Measurements from ENCODE around the gene FUBP3.

The FUBP3 gene, protein sequence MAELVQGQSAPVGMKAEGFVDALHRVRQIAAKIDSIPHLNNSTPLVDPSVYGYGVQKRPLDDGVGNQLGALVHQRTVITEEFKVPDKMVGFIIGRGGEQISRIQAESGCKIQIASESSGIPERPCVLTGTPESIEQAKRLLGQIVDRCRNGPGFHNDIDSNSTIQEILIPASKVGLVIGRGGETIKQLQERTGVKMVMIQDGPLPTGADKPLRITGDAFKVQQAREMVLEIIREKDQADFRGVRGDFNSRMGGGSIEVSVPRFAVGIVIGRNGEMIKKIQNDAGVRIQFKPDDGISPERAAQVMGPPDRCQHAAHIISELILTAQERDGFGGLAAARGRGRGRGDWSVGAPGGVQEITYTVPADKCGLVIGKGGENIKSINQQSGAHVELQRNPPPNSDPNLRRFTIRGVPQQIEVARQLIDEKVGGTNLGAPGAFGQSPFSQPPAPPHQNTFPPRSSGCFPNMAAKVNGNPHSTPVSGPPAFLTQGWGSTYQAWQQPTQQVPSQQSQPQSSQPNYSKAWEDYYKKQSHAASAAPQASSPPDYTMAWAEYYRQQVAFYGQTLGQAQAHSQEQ

GRCh38 chr9:130578865-130579737 is at the start of gene FUBP3:
Gene FUBP3 (plus strand): TSS chr9:130579577. CDS start chr9:130579681, 104 bp downstream.
- peak; percentile 85 to 93 (median 87) for DNase-seq (ENCODE audit: low read depth in 3 of 3)

DNA sequence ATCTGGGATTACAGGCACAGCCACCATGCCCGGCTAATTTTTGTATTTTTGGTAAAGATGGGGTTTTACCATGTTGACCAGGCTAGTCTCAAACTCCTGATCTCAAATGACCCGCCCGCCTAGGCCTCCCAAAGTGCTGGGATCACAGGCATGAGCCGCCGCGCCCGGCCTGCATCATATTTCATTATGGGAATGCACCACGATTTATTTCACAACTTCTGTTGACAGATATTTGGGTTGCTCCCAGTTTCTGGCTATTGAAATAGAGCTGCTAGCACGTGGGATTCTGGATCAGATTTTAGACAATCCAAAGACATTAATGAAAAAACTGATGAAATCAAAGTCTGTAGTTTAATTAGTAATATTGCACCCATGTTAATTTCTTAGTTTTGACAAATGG is 48.4 kb upstream of the FUBP3 start:
- no peak for DNase-seq (ENCODE audit: low read depth in 3 of 3)

- DNase-seq (ENCODE audit: low read depth in 3 of 3) = no peak
These were observed 47.7 kb upstream of the FUBP3 start for GRCh38 chr9:130531670-130532069.

- DNase-seq (ENCODE audit: low read depth in 3 of 3) = no peak
These were observed 46.8 kb upstream of the FUBP3 start for GRCh38 chr9:130532426-130533080.

DNA sequence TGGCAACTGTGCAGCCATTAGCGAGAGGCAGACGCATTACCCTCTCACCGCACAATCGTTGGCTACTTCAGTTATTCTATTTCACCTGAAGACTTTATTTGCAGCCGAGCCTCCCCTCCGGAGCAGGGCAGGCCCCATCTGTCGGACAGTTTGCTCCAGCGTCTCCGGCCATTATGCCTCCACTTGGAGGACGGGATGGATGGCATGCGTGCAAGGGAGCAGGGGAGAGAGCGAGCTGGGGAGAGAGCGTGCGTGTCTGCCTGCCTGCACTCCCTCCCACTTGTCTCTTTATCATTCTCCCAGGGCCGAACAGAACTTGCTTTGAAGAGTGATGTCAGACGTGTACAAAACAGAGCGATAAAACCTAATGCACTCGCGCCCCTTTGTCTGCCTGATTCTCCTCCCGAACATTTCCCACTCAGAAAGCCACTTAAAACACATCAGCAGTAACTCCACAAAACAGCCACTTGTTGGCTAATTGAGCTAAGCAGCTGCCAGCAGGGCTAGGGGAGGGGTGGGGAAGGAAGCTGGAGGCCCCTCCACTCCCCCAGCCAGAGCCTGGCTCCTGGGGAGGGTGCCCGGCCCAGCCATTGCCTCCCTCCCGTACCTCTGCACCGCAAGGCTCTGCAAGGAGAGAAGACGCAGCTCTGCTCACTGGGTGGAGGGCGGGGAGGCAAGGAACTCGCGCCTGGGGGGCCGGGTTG is 43.4 kb upstream of the FUBP3 start:
- no peak for DNase-seq (ENCODE audit: low read depth in 3 of 3)

DNA sequence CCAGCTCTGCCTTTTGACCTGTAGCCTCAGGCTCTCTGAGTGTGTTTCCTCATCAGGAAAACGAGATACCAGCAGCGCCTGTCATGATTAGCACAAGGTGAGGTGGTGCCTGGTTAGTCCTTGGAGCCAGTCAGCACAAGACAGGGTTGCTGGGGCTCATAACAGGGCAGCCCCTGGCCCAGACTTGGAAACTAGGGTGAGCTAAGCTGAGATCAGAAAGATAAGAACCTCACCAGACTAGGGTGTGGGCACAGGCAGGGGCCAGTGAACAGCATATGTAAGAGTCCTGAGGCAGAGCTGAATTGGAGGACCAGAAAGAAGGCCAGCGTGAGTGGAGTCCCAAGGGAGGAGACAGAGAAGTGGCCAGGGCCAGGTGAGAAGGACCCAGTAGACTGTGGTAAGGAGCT is 42.7 kb upstream of the FUBP3 start:
- DNase-seq (ENCODE audit: low read depth in 3 of 3) = no peak

- DNase-seq (ENCODE audit: low read depth in 3 of 3) = no peak
These were observed 41.9 kb upstream of the FUBP3 start for GRCh38 chr9:130537346-130538050.

GRCh38 chr9:130539420-130540223 is 39.8 kb upstream of the FUBP3 start:
- DNase-seq (ENCODE audit: low read depth in 3 of 3) = no peak

GRCh38 chr9:130541533-130541932 is 37.8 kb upstream of the FUBP3 start:
- no peak for DNase-seq (ENCODE audit: low read depth in 3 of 3)

GRCh38 chr9:130542038-130542437 is 37.3 kb upstream of the FUBP3 start:
- DNase-seq (ENCODE audit: low read depth in 3 of 3) = no peak

- no peak for DNase-seq (ENCODE audit: low read depth in 3 of 3)
These were observed 36.7 kb upstream of the FUBP3 start for GRCh38 chr9:130542457-130543228.

DNA sequence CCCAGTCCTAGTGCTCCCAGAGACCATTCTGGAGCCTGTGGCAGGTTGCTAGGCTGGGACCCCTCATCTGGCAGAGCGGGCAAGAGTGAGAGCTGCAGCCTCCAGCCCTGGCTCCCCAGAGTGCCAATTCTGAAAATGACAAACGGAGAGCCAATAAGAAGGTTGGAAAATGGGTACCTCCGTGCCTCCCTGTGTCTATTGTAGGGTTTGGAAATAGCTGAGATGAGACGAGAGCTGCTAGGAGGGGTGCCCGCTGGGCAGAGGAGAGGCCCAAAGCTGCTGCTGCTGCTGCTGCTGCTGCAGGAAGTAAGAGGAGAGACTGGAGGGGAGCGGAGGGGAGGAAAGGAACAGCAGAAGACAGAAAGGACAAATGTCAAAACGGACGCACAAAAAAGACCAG is 36.0 kb upstream of the FUBP3 start:
- no peak for DNase-seq (ENCODE audit: low read depth in 3 of 3)

DNA sequence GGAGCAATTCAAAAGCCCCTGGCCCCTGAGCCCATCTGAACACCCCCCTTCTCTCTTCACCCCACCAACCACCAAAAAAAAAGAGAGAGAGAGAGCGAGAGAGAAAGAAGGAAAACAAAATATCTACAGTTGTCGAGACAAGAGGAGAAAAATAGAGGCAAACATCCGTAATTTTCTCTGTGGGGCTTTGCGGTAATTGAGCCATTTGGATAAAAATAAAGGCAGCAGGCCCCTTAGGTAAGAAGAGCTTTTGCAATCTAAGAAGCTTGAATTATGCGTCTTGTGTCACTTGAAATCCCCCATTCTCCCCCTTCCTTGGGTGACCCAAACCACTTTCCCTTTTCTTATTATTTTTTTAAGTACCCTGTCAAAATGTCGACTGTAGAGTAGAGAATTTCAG is 35.5 kb upstream of the FUBP3 start:
- DNase-seq (ENCODE audit: low read depth in 3 of 3) = no peak

- no peak for DNase-seq (ENCODE audit: low read depth in 3 of 3)
These were observed 35.0 kb upstream of the FUBP3 start for GRCh38 chr9:130544364-130544763.

DNA sequence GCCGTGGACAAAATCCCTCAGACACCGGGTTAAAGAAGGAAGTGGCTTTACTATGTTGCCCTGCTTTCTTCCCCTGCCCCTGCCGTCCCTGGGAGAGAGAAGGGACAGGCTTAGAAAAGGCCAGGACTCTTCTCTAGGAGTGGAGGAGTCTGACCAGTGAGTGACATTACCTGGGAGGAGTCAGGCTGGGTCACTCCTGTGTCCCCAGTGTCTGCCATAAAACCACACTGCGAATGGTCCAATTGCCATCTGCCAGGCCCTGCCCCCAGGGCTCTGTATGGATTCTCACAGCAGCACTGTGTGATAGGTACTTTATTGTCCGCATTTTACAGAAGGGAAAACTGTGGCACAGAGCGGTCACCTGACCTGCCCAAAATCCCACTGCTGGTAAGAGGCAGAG is 31.3 kb upstream of the FUBP3 start:
- DNase-seq (ENCODE audit: low read depth in 3 of 3) = no peak

- no peak for DNase-seq (ENCODE audit: low read depth in 3 of 3)
These were observed 30.2 kb upstream of the FUBP3 start for GRCh38 chr9:130549093-130549735.

DNA sequence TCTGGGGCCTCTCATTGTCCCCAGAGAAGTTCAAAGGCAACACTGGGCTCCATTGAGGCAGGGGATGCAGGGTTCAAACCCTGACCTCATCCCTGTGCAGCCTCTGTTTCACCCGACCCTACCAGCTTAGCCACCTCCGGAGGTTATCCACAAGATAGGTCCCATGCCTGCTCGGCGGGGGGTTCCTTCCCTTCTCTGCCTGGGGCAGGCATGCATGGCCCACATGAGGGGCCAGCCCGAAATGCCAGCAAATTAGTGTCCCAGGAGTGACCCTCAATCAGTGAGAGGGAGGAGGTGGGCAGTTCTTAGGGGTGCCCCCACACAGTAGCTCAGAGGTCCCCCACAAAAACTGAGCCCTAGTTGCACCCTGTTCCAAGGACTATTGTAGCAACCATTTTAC is 24.8 kb upstream of the FUBP3 start:
- no peak for DNase-seq (ENCODE audit: low read depth in 3 of 3)

- DNase-seq (ENCODE audit: low read depth in 3 of 3) = no peak
These were observed 24.3 kb upstream of the FUBP3 start for GRCh38 chr9:130555061-130555460.

- DNase-seq (ENCODE audit: low read depth in 3 of 3) = no peak
These were observed 23.4 kb upstream of the FUBP3 start for GRCh38 chr9:130555968-130556367.
